ENCODE results near the gene SAP30.

SAP30 gene, protein sequence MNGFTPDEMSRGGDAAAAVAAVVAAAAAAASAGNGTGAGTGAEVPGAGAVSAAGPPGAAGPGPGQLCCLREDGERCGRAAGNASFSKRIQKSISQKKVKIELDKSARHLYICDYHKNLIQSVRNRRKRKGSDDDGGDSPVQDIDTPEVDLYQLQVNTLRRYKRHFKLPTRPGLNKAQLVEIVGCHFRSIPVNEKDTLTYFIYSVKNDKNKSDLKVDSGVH
- total RNA-seq: 2.0 to 26.1 (median 14.5) reads per million in 18 experiments

DNA sequence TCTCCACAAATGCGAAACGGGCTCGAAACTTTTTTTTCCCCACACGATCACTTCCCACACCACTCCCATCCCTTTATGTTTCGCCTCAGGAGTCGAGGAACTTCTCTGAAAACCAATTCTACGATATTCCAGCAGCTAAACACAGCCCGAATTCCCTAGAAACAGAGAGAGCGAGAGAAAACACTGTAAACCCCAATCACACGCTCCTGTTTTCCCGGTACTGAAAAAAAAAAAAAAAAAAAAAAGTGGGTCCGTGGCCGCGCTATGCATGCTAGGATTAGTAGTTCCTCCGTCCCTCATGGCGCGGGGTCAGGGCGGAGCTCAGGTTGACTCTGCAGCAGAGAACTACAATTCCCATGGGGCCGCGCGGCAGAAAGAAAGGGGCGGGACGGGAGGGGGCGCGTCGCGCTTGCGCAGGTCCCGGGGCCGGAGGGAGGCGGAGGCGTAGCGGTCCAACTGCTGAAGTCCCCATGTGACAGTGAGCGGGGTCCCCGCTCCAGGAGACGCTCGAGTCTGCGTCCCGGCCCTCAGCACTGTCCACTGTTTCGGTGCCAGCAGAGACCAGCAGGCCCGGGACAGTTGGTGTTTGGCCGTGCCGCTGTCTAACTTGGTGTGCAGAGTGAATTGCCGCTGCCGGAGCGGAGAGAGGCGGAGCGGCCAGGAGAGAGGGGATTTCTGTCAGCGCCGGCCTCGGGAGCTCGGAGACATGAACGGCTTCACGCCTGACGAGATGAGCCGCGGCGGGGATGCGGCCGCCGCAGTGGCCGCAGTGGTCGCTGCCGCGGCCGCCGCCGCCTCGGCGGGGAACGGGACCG lies at the start of gene SAP30:
Gene SAP30, plus strand, starts transcription at position 478 of the 815 bp plus-strand sequence. Its CDS starts 229 bp downstream, at position 707.
- DNase-seq: peak; percentile 98

DNA sequence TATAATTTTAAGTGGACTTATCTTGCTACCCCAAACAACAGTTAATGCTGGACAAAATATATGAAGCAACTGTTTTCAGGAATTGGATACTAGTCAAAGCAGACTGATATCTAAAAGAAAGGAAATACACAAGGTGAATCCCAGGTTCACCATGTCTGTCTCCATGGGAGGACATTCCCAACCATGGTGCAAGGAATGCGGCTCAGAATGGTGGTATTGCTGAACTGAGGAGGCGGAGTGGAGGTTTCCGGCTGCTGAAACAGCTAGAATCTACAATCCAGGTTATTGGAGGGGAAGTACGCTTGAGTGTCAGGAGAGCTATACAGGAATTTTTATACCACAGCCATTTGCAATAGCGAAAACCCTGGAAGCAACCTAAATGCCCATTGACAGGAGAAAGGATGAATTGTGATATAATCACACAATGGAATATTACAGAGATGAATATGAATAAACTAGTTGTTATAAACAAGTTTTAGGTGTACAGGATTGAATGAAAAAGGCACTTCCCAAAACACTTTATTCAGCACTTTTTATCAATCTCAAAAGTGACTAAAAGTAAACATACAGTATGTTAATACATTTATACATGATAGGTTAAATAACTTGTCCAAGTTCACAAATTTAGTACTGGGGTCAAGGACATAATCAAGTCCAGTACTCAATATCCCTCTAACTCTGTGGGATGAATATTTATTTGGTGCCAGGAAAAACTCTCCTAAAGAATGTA lies 45.6 kb upstream of the SAP30 start:
- no peak for DNase-seq

DNA sequence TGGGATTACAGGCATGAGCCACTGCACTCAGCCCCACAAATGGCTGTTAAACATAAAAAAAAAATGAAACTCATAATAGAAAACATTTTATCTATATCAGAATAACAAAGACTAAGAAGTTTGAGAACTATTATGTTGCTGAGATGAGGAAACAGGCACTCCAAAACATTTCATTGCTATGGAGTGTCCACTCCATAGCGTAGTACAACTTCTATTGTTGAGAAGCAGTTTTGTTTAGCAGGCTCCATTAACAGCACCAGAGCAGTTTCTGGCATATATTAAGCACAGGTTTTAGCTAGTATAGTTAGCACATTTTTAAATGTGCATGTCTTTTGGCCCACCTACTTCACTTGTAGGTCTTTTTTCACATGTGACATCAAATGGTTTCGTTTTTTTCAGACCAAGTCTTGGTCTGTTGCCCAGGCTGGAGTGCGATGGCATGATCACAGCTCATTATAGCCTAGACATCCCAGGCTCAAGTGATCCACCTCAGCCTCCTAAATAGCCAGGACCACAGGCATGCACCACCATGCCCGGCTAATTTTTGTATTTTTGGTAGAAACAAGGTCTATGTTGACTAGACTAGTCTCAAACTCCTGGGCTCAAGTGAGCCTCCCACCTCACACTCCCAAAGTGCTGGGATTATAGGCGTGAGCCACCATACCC lies 42.4 kb upstream of the SAP30 start:
- no peak for DNase-seq

DNA sequence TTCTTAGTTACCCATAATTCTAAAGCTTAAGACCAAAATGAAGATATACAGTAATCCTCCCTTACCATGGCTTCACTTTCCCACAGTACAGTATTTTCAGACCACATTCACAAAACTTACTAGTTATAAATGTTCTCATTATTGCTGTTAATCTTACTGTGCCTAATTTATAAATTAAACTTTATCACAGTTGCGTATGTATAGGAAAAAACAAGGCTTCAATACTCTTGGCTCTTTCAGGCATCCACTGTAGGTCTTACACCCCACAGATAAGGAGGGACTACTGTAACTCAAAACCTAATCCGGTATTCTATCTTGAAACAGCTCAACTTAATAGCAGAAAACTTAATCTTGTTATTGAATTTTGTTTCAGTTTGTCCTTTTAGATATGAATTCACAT lies 40.2 kb upstream of the SAP30 start:
- no peak for DNase-seq

DNA sequence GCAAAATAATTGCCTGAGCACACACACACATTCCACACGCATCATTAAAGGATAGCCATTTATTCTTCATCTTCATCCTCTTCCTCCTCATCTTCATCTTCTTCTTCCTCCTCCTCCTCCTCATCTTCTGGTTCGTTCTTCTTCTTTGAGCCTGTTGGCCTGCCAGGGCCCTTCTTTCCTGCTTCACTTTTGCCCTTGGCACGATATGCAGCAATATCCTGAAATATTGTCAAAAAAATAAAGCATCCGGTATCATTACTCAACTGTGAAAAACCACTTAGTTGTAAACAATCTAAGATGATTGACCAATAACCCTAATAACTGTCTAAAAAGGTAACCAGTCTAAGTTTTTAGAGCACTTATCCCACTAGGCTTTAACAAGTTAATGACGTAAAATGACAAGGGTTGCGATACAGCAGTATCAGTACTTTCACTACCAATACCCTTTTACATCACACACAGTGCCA lies 38.7 kb upstream of the SAP30 start:
- peak; percentile 20 to 71 for DNase-seq

DNA sequence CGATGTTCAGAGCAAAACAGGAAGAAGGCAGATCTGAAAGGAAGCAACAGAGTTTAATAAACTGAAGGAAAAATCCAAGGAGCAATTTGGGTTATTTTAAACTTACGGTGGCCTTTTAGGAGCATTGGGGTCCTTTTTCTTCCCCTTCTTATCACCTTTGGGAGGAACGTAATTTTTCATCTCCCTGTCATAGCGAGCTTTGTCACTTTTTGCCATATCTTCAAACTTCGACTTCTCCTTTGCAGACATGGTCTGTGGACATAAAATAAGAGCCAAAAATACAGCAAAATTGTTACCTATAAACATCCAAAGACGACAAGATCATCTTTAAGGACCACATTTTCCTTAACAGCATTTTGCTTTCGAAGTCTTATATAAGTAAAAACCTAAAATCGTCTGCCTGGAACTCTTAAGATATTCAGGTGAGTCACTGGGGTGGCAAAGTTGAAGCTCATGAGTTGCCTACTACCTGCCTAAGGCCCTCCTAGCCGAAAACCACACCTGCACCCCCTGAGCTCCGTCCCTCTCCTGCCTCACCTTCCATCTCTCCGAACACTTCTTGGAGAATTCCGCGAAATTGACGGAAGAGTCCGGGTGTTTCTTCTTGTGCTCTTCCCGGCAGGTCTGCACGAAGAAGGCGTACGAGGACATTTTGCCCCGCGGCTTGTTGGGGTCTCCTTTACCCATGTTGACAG lies 37.6 kb upstream of the SAP30 start:
- no peak for DNase-seq

DNA sequence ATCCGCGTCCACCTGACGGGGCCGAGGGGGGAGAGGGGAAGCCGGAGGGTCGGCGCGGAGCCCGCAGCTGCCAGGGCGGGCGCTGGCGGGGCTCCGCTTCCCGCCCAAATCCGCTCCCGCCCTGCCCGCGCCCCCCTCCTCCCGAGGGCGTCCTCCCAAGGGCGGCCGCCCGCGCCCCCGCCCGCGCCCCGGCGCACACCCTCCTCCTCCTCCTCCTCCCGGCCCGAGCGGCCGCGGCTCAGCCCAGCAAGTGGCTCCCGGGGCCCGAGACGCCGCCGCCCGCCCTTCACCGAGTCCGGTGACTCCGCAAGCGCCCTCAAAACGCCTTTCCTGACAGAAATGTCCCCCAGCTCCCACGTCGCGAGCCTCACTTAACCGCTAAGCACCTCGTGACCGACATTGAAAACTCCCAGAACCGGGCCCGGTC lies 37.1 kb upstream of the SAP30 start:
- peak; percentile 49 to 72 for DNase-seq

DNA sequence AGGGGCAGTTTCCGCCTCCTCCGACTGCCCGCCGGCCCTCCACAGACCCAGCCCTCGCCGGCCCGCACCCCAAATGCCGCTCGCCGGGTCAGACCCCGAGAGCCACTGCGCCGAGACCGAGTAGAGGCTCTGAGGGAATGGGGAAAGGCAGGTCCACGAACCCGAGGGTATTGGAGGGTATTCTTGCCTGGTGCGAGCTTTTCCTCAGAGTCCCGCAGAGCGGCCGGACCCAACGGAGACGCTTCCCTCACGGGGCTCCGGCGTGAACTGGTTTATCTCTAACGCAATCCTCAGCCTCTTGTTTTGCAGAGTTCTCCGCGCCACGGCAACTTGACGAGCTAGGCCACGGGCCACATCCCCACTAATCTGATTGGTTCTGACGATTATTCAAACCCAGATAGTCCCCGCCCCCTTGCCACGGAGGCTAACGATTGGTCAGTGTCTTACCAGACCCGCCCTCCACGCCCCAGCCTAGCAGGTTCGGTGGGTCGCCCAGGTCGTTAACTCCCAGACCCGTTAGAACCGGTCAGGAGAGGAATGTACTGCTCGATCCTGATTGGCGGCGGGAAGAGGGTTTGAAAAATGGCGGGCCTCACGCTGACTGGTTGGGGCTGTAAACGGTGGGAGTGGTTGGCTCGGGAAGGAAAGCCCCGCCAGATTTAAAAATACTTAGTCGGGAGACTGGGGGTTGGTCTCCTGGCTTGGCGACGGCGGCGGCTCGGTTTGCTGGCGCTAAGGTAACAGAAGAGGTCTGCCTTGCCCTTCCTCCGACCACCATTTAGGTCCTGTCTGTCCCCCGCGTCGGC lies 36.5 kb upstream of the SAP30 start, which contains the start of gene HMGB2:
Gene HMGB2, minus strand, starts transcription at position 274 of the 806 bp plus-strand sequence. CDS start 709 bp downstream, outside the sequence.
- DNase-seq: peak; percentile 100

DNA sequence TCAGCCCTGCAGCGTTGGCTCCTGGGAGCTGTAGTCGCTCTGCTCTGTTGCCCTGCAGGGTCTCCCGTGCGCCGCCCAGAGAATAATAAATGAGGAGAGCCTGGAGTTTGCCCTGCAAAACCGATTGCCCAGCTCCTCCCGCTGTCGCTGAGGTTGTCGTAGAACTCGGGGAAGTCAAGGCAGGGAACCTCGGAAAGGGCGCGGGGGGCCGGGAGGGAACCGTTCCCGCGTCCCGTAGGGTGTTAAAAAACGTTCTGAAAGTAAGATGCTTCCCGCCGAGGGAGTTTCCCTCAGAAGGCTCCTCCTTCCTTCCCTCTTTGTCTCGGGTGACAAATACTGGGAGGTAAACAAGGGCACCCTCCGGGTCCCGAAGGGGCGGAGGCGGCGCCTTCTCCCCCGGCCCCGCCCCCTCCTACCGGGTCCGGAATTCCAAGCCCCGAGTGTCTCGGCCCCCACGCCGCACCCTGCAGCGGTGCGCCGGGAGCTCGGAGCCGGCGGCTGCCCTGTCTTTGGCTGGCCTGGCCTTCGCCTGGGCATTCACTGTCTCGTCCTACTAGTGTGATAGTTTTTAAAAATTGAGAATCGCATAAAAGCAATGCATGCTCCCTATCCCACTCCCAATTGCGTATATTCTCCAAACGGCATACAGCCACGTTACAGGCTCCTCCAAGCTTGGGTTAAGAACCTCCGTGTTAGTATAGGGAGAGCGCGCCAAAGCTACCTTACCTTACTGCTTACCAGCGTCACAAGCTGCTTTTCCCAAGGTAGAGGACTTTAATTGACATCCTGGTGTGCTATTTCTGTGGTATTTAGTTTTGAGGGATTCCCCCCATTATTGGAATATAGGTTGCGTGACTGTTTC lies 35.6 kb upstream of the SAP30 start:
- peak; percentile 59 to 74 for DNase-seq

DNA sequence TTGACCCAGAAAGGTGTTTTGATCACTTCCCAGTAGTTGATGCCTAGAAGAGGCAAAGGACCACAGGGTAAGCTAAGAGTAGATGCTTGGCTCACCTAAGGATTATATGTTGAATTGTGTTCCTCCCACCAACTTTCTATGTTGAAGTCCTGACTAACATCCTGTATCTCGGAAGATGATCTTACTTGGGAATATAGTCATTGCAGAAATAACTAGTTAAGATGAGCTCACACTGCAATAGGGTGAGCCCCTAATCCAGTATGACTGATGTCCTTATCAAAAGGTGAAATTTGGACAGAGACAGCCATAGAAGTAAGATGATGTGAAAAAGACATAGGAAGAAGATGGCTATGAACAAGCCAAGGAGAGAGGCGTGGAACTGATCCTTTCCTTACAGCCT lies 33.3 kb upstream of the SAP30 start:
- DNase-seq: no peak

DNA sequence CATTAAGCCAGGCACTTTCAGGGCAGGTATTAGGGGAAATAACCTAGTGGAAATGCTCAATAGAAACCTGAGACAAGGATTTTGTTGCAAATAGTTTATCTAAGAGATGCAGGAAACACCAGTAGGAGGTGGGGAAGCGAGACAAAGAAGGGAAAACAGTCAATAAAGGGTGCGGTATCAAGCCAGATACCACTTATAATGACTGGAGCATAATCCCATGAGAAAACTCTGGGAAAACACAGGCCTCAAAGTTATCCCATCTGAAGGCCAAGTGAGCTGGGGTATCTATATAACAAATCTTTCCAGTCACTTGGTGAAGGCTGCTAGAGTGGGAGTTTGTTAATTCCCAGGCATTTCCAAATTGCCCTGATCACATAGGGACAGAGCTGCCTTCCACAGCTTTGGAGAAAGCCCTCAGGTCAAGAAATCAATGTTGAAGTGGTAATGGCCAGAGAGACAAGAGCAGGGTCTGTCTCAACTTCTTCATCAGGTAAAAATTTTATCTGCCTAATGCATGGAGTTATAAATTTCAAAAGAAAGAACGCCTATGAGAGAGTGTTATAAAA lies 26.8 kb upstream of the SAP30 start:
- DNase-seq: no peak

DNA sequence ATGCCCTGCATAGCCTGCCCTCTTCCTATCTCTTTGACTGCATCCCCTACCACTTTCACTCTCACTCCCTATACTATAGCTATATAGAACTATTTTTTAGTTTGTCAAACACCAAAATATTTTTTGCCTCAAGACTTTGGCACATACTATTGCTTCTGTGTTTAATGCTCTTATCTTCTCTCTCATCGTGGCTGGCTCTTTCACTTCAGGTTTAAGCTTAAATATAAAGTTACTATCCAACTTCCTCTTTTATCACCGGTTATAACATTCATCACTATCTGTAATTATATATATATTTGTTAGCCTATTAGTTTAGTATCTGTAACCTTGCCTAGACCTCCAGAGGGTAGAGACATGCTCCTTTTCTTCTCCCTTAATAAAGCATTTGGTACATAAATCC lies 25.1 kb upstream of the SAP30 start:
- no peak for DNase-seq

DNA sequence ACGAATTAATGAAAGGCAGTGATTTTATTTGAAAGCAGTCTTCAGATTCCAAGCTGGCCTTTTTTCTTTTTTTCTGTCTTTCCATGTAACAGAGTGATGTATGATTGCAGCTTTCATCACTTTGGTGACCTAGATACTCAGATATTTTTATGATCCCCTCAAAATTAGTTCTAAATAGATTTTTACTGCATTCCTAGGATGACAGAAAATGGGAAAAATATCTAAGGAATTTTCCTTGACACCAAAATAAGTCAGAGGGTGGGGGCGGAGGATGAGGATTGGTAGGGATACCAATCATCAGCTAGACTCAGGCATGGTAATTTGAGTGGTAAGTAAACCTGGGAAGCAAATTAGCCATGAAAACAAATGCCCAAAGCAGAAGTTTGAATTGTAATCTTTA lies 24.7 kb upstream of the SAP30 start:
- no peak for DNase-seq

DNA sequence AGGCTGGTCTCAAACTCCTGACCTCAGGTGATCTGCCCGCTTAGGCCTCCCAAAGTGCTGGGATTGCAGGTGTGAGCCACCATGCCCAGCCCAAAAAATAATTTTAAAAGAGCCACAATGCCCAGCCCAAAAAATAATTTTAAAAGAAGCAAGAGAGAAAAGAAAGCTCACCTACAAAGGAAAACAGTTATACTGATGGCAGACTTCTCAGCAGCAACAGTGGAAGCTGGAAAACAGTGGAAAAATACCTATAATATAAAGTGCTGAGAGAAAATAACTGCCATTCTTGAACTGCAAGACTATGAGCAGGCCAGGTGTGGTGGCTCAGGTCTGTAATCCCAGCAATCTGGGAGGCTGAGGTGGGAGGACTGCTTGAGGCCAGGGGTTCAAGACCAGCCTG lies 23.3 kb upstream of the SAP30 start:
- DNase-seq: no peak

DNA sequence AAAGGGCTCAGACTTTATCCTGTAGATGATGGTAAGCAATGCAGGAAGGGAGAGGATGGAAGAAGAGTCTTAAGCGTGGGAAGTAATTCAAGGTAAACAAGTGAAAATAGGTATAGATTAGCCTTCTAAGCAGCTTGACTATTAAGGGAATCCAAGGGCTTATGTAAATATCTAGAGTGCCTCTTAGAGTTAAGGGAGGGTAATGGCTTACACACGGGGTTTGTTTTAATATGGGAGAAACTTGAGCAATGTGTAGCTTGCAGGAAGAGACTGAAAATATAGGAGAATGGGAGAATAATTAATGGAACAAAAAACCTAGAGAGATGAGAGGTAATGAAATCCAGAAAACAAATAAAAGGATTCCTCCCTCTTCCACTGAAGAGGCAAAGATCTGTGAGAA lies 12.8 kb upstream of the SAP30 start:
- DNase-seq: no peak

DNA sequence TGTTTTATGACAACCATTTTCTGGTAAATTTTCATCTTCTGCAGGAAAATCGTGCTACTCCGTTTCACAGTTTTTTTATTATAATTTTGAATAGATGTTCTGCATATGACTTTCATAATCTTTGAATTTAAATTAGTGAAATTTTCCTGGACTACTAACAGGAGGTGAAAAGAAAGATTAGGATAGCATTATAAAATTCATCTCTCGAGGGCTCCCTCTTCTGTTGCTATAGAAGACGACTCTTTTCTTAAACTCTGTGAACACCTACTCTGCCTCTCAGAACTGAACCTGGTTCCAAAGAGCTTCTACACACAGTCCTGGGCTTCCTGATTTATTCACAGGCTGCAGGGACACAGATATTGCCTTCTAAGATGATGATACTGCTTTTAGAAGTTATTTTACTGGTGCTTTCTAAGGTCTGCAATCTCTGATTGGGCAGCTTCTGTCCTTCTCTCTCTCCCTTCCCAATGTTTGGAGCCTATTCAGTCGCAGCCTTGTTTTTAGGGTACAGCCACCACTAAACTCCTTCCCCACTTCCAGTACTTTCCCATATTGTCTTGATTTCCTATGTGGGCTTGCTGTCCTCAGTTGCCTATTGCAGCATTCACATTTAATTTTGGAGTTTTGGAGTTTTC lies 10.1 kb upstream of the SAP30 start:
- no peak for DNase-seq

DNA sequence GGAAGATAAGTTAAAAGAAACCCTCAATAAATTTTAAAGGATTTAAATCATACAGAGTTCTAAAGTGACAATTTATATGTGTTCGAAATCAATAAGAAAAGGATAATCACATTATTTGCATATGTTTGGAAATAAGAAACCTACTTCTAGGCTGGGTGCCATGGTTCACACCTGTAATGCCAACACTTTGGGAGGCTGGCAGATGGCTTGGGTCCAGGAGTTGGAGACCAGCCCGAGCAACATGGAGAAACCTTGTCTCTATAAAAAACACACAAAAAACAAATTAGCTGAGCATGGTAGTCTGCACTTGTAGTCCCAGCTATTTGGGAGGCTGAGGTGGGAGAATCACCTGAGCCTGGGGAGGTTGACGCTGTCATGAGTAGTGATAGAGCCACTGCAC lies 8.1 kb upstream of the SAP30 start:
- no peak for DNase-seq

DNA sequence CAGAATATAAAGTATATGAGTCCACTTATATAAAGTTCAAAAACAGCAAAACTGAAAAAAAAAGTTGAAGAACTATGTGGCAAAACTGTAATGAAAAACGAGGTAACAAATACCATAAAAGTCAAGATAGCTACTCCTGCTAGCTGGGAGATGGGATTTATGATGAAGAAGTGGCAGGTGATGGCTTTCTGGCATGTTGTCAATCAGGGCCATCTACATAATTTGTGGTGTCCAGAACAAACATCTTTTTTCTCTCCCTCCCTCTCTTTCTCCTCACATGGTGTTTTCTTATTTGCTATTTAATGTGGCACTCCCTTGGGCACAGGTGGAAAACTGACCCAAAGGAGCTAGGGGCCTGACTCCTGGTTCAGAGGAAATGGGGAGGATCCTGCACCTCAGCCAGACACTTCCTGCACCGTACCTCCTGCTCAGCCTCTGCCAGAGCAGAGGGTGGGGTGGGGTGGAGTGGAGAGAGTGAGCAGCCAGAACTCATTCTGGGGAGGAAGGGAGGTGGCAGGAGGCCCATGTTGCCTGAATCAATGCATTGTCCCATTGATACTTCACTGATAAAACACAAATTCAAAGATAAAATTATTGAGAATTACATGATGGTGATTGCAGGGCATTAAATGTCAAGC lies 5.3 kb upstream of the SAP30 start:
- no peak for DNase-seq

DNA sequence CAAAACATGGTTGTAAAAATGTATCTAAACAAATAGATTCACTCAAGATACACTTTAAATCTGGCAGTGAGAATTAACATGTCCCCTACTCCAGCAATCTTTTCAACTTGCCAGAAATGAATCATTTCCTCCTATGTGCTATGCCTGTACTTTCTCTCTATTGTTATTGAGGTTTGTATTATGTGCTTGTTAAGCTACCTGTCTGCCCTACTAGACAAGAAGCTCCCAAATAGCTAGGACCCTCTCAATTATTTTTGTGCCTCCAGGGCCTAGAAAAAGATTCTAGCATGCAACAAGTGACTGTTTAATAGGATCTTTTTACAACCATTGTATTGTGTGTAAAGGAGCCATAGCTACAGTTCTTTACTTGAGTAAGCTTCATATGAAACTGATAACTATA lies 3.5 kb upstream of the SAP30 start:
- DNase-seq: no peak
